Neutrophil (primary cell): ENCODE results near the gene PIEZO1.

Source experiments
- H3K27ac ChIP-seq: fragments of 200-600 bp; sonication (generic); 2 replicates; pipeline ENCODE4 v1.5.1; 2016; ENCODE audit warnings: mild to moderate bottlenecking, moderate library complexity
- H3K27me3 ChIP-seq: fragments of 200-600 bp; sonication (generic); 2 replicates; pipeline ENCODE4 v1.6.0; 2016; ENCODE audit warnings: mild to moderate bottlenecking
- H3K36me3 ChIP-seq: fragments of 200-600 bp; sonication (generic); 2 replicates; pipeline ENCODE4 v1.5.1; 2017
- H3K4me1 ChIP-seq, 2 experiments: fragments of 200-600 bp in 1 of 2; sonication (generic) in 1 of 2; 1 replicate in 1 of 2; 2 replicates in 1 of 2; pipeline versions ENCODE4 v1.5.1 to v1.6.1; 2013 to 2016; ENCODE audit warnings: low read depth in 1 of 2, low read length in 1 of 2, mild to moderate bottlenecking in 1 of 2, moderate library complexity in 1 of 2; ENCODE audit not compliant: control insufficient read depth in 1 of 2, insufficient read depth in 1 of 2
- H3K4me3 ChIP-seq, 2 experiments: fragments of 200-600 bp in 1 of 2; sonication (generic) in 1 of 2; 1 replicate in 1 of 2; 2 replicates in 1 of 2; pipeline ENCODE4 v1.5.1; 2013 to 2016; ENCODE audit warnings: low read depth in 1 of 2, low read length in 1 of 2, mild to moderate bottlenecking in 1 of 2, moderate library complexity in 1 of 2
- H3K9me3 ChIP-seq: fragments of 200-600 bp; sonication (generic); 2 replicates; pipeline ENCODE4 v1.5.1; 2016
- CTCF ChIP-seq: fragments of 200-600 bp; sonication (generic); IDR thresholded peaks from 2 replicates; pipeline ENCODE4 v1.5.1; 2016; ENCODE audit warnings: antibody characterized with exemption

Gene PIEZO1

DNA sequence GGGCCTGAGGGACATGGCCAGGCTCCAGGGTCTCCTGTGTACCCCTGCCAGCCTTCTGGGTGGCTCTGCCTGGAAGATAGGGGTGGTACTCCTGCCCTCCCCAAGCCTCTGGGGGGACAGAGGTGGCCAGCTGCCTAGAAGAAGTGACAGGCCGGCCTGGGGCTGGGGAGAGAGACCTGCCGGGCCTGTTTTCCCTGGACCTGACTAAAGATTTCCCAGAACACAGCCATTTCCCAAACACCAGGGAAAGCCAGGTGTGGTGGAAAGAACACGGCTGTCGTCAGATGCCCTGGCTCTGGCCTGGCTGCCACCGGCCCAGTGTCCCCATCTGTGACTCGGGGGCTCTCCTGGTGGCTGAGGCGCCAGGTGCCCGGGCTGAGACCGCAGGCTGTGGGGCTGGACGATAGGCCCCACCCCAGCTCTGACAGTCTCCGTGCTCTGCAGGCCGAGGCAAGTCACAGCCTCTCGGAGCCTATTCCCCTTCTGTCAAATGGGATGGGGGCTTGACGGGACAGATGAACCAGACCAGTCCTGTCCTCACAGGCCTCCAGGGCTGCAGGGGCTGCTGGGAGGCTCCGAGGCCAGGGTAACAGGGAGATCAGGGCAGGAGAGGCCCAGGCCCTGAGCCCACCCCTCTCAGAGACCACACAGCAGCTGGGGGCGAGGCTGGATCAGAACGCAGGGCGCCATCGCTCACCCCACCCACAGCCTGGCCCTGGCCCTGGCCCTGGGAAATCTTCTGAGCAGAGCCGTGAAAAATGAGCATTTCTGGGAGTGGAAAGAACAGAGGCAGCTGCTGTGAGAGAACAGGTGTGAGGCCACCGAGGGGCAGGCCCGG, 45.7 kb downstream of the PIEZO1 start:
- Histone ChIP-seq H3K27me3 (no peaks in the 10 kb centered on the region), H3K9me3 (no peaks in the 10 kb centered on the region), H3K36me3 (peaks cover 15% of the 10 kb centered on the region), H3K4me1 (peaks cover 2 to 19% of the 10 kb centered on the region in 2 experiments), H3K4me3 (no peak overlapping the region), H3K27ac (no peak overlapping the region)
- TF ChIP-seq CTCF, result no peak

DNA sequence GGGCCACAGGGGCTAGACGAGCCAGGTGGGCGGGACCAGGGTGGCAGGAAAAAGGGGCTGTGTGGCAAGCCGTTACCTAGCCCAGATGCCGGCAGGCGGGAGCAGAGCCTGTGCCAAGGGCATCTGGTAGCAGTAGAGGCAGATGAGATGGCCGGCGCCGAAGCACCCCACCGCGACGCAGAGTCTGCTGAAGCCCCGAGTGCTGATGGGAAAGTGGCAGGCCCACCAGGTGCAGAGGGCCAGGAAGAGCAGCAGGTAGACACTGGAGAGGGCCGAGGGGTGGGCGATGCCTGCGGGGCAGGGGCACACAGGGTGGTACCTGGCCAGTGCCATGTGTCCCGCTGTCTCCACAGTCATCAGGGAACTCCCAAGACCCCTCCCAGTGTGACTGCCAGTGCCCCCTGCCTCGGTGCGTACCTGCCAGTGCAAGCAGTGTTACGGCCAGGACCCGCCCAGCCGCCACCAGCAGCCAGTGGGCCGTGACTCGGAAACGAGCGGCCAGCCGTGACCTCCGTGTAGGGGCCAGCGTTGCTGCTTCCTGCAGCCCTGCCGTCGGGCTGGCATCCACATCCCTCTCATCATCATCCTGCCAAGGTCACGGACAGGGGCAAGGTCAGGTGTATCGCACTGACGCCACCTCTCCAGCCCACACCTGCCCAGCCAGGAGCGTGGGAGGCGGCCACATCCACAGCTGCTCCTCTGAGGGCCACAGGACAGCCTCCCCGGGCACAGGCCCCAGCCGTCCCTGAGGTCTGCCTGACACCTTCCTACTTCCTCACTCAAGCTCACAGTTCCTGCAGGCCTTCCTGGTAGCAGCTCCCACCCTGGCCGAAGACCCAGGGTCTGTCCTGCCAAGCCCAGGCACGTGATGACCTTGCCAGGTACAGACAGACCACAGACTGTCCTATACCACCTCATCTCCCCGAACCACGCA, 46.6 kb downstream of the PIEZO1 start:
- H3K36me3 ChIP-seq, result peaks cover 25% of the 10 kb centered on the region
- no peaks in the 10 kb centered on the region for H3K27me3 ChIP-seq
- H3K9me3 ChIP-seq, result no peaks in the 10 kb centered on the region
- H3K4me1 ChIP-seq, result peaks cover 2 to 9% of the 10 kb centered on the region in 2 experiments
- no peak overlapping the region for H3K27ac ChIP-seq
- no peak overlapping the region for H3K4me3 ChIP-seq
- TF ChIP-seq CTCF, result no peak

- H3K27me3 ChIP-seq, result no peaks in the 10 kb centered on the region
- TF ChIP-seq CTCF, result peak; percentile 98
- no peak overlapping the region for H3K4me3 ChIP-seq
- no peaks in the 10 kb centered on the region for H3K9me3 ChIP-seq
- peaks cover 33% of the 10 kb centered on the region for H3K36me3 ChIP-seq
- H3K27ac ChIP-seq, result no peak overlapping the region
- peaks cover 2 to 8% of the 10 kb centered on the region in 2 experiments for H3K4me1 ChIP-seq
These were observed 47.5 kb downstream of the PIEZO1 start for GRCh38 chr16:88737298-88738150.

- H3K36me3 ChIP-seq, result peaks cover 35% of the 10 kb centered on the region
- no peak overlapping the region for H3K4me3 ChIP-seq
These were observed 48.5 kb downstream of the PIEZO1 start for GRCh38 chr16:88736496-88736895.

More at GRCh38 chr16:88736496-88736895, 48.5 kb downstream of the PIEZO1 start:
- H3K4me1 ChIP-seq, result peaks cover 2 to 8% of the 10 kb centered on the region in 2 experiments
- H3K27ac ChIP-seq, result no peak overlapping the region
- no peaks in the 10 kb centered on the region for H3K9me3 ChIP-seq
- no peaks in the 10 kb centered on the region for H3K27me3 ChIP-seq
- no peak for TF ChIP-seq CTCF
